Fibroblast of mammary gland (primary cell): ENCODE data around the gene RC3H2.

Source experiments
- DNase-seq: peaks from one replicate; pipeline ENCODE4 v3.0.0-alpha.2; 2010; ENCODE audit warnings: low read depth
- H3K4me3 ChIP-seq: 2 replicates; pipeline ENCODE4 v1.5.1; 2011; ENCODE audit warnings: low read depth, mild to moderate bottlenecking, low read length, moderate library complexity; ENCODE audit not compliant: control insufficient read depth
- CTCF ChIP-seq: conservative IDR thresholded peaks from 2 replicates; pipeline ENCODE4 v1.5.1; 2011; ENCODE audit warnings: low read depth, low read length, inconsistent platforms; ENCODE audit not compliant: control insufficient read depth, insufficient read depth

Gene RC3H2

DNA sequence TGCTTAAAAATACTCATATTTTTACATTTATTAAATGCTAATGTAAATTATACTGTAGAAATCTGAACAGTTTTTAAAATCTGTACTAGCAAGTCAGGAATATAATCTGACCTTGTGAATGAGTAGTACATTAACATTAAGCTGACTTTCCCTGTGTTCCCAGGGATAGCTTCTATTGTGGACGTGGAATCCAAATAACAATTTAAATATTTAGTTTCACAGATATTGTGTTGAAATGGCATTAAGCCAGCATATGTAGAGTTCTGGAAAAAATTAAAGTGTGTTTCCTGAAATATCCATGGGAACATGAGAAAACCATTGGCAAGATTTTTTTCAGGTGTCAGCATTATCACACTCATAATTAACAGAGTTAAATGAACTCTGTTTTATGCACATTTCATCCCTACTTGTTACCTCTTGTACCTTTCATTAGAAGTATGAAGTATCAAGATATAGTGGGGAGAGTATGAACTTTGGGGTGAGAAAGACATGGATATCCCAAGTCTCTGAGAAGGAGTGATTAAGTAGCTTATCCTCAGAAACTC lies 41.4 kb upstream of the RC3H2 start:
- no peak for TF ChIP-seq CTCF
- no peak overlapping the region for H3K4me3 ChIP-seq
- DNase-seq: no peak

- DNase-seq: no peak
- no peak for TF ChIP-seq CTCF
- no peak overlapping the region for H3K4me3 ChIP-seq
These were observed 40.1 kb upstream of the RC3H2 start for GRCh38 chr9:122944960-122945888.

DNA sequence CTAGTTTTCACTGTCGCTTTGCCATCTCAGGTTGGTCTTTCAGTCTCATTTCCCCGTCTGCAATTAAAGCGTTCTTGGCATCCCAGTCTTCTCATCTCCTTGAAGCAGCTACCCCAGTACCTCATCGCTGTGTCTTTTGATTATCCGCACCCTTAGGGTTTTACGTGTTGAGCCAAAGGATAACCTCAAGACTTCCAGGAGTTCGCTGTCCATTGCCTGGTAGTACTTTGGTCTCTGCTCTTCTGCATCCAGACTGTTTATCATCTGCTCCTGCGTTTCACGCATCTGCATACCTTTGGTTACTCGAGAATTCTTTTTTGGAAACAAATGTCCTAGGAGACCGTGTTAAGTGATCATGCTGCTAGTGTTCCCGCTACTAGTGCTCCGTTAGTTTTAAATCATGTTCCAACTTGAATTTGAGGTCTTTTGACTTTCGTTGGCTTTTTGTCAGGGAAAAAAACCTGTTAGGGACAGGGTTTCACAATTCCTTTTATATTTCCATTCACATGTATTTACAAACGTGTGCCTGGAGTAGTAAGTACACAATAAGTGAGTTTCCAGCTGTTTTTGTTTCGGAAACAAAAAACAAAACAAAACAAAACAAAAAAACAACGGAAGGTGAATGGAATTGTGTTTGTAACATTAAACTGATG lies 36.5 kb upstream of the RC3H2 start:
- peak; percentile 67 for DNase-seq
- TF ChIP-seq CTCF: no peak
- peak overlapping the region; percentile 76 for H3K4me3 ChIP-seq

DNA sequence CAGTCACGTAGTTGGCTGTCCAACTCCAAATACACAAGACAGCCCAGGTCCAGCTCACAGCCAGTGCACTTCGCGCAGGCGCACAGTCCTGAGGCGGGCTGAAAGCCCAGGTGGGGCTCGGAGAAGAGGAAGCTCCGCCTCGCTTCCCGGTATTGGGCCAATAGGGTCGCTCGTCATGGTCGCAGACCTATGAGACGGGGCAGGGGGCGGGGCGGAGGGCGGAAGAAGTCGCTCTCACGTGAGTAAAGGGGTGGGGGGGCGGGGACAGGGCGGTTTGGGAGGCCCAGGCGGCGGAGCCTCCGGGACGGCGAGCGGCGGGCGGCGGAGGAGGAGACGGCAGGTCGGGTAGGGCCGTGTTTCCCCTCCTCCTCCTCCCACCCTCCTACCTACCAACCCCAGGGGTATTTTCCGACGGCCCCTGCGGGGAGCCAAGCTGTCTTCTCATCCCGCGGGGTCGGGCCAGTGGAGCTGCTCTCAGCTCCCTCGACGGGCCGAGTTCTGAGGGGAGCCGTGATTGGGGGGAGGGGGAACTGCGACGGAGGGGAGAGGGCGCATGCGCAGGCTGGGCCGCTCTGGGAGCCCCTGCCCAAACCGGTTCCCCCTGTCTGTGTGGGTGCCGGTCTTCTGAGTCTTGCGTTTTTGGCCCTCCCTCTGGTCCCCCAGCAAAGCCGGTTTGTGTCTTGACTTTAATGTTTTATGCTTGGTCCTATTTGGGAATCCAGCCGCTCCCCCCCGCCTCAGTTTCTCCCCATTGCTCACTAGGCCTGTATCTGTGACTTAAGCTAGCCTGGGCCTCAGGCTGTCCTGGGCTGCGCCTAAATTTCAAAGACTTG lies 35.8 kb upstream of the RC3H2 start, which contains the start of gene RABGAP1:
TSS of gene RABGAP1 (plus strand) at position 272 of the 833 bp plus-strand sequence. CDS start 16,040 bp downstream, outside the sequence.
- peak within 1 kb of the TSS; percentile 76 for H3K4me3 ChIP-seq
- peak; percentile 96 for DNase-seq
- no peak for TF ChIP-seq CTCF

DNA sequence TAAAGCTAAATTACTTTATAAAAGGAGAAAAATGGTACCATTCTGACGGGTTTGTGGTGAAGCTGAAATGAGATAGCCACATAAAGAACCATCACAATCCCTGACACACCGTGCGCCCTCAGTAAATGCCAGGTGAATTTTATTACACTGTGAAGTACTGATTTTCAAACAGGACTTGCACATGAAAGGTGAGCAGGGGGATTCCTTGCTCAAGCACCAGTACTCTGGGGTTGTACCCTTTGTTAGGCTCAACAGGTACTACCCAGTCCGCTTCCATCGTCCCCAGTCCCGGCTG lies 35.2 kb upstream of the RC3H2 start:
- TF ChIP-seq CTCF: no peak
- DNase-seq: no peak
- H3K4me3 ChIP-seq: peak overlapping the region; percentile 47

GRCh38 chr9:122939601-122940000 lies 34.4 kb upstream of the RC3H2 start:
- no peak for TF ChIP-seq CTCF
- no peak overlapping the region for H3K4me3 ChIP-seq
- no peak for DNase-seq
